ENCODE data around the gene NKRF. TPM values are rescaled to one million over a fixed set of nuclear protein-coding genes. Genes with fewer than 3 reads are reported as not detected.

NKRF gene
- total RNA-seq, 4 donors from 2014 or later, result 5.1 to 8.3 (median 6.2) TPM

DNA sequence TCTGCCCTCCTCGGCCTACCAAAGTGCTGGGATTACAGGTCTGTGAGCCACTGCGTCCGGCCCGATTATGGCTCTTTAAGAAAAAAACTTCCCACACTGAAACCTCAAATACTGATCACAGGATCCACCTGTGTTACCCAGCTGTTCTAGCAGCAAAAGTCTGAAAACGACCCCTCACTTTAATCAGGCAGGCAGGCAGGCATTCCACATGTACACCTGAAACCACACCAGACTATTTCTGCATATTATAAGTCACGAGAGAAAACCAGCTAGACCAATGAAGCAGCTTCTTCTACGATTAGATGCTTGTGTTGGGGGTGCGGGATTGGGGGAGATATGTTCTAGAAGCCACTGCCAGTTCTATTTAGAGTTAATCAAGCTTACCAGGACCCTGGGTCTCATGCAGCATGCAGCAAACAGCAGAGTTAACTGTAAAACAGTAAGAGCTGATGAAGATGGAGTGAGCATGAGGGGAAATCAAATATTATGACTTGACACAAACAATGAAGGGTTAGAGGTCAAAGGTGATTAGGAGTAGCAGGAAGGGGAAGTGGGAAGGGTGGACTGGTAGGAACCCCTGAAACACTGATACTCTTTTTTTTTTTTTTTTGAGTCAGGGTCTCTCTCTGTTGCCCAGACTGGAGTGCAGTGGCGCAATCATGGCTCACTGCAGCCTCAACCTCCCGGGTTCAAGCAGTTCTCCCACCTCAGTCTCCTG is 18.9 kb upstream of the NKRF start:
- TF ChIP-seq, protein P1, sequence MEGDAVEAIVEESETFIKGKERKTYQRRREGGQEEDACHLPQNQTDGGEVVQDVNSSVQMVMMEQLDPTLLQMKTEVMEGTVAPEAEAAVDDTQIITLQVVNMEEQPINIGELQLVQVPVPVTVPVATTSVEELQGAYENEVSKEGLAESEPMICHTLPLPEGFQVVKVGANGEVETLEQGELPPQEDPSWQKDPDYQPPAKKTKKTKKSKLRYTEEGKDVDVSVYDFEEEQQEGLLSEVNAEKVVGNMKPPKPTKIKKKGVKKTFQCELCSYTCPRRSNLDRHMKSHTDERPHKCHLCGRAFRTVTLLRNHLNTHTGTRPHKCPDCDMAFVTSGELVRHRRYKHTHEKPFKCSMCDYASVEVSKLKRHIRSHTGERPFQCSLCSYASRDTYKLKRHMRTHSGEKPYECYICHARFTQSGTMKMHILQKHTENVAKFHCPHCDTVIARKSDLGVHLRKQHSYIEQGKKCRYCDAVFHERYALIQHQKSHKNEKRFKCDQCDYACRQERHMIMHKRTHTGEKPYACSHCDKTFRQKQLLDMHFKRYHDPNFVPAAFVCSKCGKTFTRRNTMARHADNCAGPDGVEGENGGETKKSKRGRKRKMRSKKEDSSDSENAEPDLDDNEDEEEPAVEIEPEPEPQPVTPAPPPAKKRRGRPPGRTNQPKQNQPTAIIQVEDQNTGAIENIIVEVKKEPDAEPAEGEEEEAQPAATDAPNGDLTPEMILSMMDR (IDR thresholded peaks at IDR 0.05; ENCODE audit: low read depth), result no peak

DNA sequence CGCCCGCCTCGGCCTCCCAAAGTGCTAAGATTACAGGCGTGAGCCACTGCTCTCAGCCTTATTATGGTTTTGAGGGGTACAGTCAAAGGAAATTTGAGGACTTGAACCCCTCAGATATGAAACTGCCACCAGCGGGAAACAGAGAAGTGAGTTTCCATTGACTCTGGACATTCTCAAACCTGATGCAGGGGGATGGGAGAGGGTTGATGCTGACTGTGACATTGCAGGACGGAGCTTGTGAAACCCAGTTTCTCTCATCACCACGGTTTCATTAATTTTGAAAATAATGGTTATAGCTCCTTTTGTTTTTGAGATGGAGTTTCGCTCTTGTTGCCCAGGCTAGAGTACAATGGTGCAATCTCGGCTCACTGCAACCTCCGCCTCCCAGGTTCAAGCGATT is 18.2 kb upstream of the NKRF start:
- TF ChIP-seq, protein P1 (IDR thresholded peaks at IDR 0.05; ENCODE audit: low read depth), result no peak

DNA sequence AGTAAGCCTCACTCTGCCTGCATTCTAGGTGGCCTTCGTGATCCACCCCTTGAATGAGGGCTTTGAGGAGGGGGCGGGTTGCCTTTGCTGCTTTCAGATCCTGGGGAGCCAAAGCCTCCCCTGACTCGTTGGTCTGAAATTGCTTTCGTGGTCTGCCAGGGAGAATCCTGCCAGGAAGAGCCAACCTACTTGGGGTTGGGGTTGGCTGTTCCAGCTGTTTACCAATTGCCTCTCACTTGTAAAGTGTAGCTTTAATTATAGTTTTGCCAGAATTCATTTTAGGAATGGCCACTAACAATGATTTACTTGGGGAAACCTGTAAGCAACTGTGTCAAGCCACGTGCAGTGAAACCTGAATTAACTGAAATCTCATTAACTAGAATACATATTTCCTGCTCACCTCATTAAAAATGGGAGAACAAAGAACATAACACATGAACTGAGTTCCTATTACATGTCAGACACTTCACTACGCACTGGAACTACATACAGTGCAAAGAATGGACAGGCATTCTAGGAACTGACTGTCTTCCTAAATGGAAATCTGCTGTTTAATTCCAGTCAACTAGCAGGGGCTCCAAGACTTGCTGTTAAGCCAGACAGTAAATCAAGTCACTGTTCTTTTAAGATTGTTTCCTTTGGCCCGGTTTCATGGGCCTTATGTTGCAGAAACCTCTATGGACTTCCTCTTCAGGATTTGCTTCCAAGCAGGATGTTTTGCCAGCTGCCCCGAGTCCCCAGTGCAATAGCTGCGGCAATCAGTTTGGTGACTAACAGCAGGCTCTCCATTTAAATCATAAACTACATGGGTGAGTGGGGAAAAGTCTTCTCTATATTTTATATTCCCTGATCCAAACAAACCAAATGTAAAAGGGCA is 16.4 kb upstream of the NKRF start:
- TF ChIP-seq, protein P1 (IDR thresholded peaks at IDR 0.05; ENCODE audit: low read depth), result no peak

DNA sequence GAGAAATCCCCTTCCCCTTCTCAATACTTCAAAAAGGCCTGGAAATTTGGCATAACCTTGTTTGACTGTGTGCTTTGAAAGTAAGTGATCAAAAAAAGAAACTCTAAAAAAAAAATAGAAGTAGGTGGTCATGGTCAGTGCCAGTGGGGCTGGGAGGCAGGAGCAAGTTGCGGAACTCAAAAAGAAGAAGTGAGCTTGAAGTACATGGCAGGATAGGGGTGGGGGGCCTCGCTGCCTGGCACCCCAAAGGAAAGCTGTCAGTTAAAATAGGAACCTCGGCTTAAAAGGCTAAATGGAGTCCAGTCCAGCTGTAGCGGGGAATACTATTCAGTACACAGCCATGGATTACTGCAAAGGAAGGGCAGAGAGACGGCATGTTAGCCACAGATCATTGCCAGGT is 12.2 kb upstream of the NKRF start:
- TF ChIP-seq, protein P1 (IDR thresholded peaks at IDR 0.05; ENCODE audit: low read depth), result no peak

DNA sequence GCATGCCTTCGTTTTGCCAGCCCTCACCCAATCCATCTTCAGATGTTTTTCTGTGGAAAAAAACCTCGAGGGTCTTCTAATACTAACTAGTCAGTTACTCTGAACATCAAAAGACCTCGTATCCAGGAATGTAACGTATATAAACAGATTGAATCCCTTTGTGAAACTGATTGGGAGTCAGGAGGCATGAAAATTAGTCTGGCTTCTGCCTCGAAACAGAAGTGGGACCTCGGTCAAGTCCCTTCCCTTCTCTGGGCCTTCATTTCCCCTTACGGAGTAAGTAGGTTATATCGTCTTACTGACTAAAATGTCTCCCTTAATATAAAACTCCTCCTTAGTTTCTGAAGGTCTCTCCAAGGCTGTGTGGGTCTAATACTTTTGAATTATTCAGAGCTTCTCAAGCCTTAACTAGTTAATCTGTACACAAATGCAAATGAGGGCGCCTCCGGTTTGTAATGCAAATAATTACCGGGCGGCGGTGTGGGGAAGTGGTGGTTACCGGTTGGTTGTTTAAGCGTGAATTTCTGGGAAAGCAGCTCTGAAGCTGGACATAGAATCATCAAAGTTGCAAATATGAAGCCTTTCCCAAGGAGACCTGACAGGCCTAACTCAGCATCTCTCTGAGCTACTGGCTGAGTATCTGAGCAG is 11.4 kb upstream of the NKRF start:
- TF ChIP-seq, protein P1 (IDR thresholded peaks at IDR 0.05; ENCODE audit: low read depth), result no peak

DNA sequence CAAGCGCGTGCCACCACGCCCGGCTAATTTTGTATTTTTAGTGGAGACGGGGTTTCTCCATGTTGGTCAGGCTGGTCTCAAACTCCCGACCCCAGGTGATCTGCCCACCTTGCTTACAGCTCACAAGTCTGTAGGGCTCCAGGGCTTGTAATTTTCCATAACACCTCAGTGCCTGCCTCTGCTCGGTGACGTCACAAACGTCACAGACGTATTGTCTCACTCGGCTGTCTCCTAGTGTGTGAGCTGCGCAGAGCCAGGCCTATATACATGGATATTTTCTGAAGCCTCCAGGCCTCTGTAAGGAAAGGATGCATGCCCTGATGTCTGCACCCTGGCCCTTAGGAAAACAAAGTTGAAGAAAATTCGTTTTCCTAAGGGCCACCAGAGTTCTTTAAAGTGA is 8.6 kb upstream of the NKRF start:
- TF ChIP-seq, protein P1 (IDR thresholded peaks at IDR 0.05; ENCODE audit: low read depth), result no peak

DNA sequence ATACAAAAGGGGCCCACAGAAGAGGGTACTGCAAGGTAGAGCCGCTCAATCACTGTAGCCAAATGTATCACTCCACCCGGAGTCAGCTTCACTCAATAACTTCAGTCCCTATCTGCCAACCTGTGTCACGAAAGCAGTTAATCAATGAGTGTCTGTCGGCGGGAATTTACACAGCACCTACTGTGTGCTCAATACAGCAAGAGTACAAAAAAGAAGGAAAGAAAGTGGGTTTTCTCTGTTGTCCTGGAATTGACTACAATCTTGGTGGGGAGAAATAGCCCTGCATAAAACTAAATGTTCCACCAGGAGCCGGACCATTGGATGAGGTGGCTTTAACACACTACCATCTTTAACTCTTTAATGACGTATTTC is 780 bp upstream of the NKRF start:
- TF ChIP-seq, protein P1 (IDR thresholded peaks at IDR 0.05; ENCODE audit: low read depth), result no peak

Data from subcutaneous adipose tissue (tissue), 4 donors.